Measurements from ENCODE around the gene PLEKHA6.

- TF ChIP-seq CTCF (IDR thresholded peaks at IDR 0.05 in 4 of 5, conservative IDR thresholded peaks at IDR 0.05 in 1 of 5) (no peak), POLR2A (IDR thresholded peaks at IDR 0.05) (no peak)
Observed at GRCh38 chr1:204350312-204350711, 9.4 kb downstream of the PLEKHA6 start.
